HG02943 (cell line): ENCODE data around the gene CD7.

Source experiments
- ATAC-seq: cut with Tn5 transposase; IDR thresholded peaks from one replicate; pipeline ENCODE4 v1.9.1; 2021; ENCODE audit warnings: mild to moderate bottlenecking, low read depth, moderate library complexity; ENCODE audit not compliant: unreplicated experiment

The CD7 gene

GRCh38 chr17:82301300-82301915 lies 16.0 kb downstream of the CD7 start:
- ATAC-seq, result no peak

DNA sequence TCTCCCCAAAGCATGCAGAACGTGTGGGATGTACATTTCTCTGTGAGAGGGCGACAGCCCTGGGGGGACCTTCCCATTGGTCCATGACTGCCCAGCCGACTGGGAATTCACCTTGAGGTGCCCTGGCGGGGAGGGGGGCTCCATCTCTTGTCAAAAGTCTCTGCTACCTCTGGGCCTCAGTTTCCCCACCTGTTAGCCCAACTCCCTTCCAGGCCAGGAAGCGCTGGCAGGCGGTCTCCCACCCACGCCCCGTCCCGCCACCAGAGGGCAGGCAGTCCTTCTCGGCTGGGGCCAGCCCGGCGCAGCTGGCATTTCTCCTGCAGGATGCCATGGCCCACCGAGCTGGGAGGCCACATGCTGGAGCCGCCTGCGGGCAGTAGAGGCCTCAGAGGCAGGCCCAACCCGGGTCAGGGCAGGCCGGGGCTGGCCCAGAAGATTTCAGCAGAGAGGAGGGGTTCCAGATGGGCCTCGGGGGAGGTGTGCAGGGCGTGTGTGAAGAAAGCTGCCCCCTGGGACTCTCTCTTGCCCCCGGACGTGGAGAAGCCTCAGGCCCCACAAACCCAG lies 16.6 kb downstream of the CD7 start:
- no peak for ATAC-seq

DNA sequence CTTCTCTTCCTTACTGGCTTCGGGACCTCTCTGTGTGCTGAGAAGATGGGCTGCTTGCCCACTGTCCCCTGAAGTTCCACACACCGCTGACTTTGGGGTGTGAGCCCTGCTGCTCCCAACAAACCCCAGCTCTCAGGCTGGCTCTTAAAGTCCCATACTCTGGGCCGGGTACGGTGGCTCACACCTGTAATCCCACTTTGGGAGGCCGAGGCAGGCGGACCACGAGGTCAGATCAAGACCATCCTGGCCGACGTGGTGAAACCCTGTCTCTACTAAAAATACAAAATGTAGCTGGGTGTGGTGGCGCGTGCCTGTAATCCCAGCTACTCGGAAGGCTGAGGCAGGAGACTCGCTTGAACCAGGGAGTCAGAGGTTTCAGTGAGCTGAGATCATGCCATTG lies 17.2 kb downstream of the CD7 start:
- no peak for ATAC-seq

DNA sequence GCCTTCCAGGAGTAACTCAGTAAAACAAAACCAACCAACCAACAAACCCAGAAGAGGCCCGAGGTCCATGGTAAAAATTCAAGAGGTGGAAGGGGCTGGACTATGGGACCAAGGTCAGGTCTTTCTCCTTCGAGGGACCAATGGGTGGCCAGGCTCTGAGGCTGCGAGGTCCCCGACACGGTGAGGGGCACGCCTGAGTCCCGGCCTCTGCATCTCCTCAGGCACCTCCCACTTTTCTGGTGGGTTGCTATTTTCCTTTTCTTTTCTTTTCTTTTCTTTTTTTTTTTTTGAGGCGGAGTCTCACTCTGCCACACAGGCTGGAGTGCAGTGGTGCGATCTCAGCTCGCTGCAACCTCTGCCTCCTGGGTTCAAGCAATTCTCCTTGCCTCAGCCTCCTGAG lies 18.0 kb downstream of the CD7 start:
- ATAC-seq, result no peak

DNA sequence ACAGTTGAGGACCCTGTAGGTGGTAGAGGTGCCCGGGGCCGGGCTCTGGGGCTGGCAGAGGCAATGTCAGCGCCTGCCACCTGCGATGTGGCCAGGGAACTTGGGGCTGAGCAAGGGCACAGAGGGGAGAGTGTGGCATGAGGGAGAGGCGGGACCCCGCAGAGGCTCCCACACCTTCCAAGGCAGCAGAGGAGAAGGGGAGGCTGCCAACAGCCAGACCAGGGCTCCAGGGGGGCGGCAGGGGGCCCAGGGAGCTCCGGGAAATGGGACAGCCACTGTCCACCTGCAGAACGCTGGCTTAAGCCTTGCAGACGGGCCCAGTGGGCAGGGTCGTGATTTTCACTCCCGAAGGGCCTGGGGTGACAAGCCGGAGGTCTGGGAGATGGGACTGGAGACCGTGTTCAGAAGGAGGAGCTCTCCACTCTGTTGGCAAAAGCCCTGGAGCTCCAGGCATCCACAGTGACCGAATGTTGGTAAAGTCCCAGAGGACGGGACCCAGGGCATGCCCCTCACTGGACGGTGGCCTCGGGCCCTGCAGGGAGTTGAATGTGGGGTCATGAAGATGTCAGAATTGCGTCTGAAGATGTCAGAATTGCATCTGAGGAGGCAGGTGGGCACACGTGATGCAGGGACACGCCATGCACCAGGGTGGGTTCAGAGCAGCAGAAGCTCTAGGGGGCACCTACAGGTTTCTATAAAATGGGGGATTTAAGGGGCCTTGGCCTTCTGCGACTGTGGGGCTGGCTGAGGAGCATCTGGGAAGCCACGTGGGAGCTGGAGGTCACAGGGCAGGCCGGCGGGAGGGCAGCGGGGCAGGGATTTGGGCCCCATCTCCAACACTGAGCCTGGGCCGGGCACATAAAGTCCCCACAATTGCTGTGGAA lies 18.6 kb downstream of the CD7 start:
- no peak for ATAC-seq

- ATAC-seq, result peak; percentile 51
These were observed 19.5 kb downstream of the CD7 start for GRCh38 chr17:82297714-82298537.

DNA sequence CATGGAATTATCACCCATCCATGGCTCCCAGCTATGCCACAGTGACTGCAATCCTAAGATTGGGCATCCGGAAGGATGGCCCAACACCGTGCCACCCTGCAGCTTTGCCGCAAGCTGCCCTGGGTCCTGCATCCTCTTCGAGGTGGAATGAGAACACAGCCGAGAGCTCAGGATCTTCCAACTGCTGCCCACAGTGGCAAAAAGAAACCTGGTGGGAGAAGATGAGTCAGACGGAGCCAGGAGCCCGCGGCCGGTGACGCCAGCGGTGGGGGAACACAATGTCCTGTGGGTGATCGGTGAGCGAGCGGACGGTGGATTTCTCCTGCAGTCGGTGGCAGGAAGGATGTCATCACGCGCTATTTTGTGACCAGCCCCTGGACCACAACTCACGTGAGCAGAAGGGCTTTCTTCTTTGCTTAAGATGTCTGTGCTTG lies 20.1 kb downstream of the CD7 start:
- no peak for ATAC-seq

DNA sequence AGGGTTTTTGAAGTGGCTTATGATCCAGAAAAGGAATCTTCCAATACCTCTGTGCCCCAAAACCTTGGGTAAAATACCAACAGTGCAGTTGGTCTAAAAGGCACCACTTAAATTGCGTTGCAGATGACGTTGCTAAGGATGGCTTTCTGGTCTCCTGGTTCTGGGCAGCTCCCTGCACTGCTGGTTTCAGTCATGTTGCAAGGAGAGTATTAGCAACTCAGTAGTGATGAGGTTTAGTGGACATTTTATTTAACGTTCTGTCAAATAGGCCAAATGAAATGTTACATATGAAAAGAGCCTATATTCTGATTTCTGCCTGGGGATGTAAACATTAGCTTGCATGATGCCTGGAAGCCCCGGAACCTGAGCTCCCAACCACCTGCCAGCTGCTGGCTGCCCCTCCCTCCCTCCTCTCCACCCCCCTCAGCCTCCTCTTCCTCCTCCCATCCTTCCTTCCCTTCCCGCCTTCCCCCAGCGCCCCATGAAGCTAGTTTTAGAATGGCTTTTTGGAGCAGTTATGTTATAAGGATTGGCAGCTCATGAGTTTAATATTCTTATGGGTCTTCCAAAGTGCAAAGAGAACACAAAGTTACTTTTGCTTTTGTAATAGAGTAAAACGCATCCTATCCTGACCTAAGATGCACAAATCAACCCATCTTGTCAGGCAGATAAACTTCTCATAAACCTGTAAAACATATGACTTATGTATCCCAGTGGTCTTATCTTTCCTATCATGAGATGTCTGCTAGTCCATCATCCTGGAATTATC lies 20.7 kb downstream of the CD7 start:
- no peak for ATAC-seq

DNA sequence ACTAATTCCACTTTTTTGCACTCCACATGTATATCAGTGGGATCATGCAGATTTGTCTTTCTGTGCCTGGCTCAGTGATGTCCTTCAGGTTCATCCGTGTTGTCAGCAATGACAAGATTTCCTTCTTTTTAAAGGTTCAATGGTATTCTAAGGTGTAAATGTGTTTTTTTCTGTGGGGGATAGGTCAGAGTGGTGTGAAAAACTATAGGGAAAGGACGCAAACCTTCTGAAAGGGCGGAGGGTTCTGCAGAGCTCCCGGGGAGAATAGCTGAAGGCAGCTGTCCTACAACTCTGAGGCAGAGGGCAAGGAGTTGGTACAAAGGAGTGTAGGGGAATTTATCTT lies 22.0 kb downstream of the CD7 start:
- no peak for ATAC-seq

GRCh38 chr17:82294064-82294773 lies 23.2 kb downstream of the CD7 start:
- no peak for ATAC-seq

DNA sequence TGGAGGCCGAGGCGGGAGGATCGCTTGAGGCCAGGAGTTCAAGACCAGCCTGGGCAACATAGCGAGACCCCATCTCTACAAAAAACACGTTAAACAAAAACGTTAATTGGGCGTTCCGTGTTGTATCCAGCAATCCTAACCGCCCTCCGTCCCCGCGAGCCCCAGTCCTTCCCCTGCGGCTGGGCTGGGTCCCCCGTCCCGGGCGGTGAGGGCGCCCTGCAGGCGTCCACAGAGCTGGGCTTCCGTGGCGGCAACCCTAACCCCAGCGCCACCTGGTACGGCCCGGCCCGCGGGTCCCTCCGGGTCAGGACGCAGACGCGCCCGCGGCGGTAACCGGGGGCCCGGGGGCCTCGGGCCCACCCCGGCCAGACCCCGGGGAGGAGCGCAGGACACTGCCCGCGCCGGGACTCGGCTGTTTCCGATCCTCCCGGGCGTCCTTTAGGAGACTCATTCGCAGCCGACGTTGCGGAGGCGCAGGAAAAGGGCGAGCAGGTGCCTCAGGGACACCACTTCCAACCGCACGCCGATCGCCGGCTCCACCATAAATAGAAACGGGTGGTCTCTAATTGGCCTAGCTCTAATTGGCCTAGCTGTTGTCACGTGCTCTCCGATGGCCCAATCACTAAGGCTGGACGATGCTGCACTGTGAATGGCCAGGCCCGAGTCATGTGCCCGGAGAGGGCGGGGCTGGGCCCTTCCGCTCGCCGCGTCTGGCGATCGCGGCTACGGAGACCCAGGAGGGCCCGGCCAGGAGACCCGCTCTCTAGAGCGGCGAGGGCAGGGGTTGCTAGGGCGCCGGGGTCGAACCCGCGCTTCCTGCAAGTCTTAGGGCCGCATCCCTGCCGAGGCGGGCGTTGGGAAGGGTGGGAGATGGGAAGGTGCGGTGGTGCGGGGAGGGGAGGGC lies 24.9 kb downstream of the CD7 start:
- peak; percentile 94 for ATAC-seq

- ATAC-seq, result no peak
These were observed 25.7 kb downstream of the CD7 start for GRCh38 chr17:82291582-82292250.

DNA sequence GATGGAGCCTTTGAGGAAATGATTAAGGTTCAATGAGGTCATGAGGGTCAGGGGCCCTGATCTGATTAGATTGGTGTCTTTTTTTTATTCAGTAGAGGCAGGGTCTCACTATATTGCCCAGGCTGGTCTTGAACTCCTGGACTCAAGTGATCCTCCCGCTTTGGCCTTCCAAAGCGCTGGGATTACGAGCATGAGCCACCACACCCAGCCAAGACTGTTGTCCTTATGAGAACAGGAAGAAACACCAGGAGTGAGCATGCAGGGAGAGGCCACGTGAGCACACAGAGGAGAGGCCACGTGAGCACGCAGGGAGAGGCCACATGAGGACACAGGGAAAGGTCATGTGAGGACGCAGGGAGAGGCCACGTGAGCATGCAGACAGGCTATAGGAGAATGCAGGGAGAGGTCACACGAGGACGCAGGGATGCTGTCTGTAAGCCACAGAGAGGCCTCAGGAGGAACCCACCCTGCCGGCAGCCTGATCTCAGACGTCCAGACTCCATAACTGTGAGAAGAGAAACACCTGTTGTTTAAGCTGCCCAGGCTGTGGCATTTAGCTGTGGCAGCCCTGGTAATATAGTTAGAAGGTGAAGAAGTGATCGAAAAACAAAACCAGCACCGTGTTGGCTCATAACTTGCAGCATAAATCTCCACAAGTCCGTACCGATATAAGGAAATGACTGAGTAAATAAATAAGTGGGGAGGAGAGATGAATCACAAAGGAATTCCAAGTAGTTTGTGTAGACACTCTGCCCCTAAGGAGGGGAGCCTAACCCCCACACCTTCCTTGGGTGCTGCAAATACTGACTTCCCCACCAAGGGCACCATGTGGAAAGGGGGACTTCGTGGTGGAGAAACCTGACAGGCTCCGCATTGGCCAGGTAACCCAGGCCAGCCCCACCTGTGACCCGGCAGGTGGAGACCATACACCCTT lies 29.3 kb downstream of the CD7 start:
- ATAC-seq, result no peak

DNA sequence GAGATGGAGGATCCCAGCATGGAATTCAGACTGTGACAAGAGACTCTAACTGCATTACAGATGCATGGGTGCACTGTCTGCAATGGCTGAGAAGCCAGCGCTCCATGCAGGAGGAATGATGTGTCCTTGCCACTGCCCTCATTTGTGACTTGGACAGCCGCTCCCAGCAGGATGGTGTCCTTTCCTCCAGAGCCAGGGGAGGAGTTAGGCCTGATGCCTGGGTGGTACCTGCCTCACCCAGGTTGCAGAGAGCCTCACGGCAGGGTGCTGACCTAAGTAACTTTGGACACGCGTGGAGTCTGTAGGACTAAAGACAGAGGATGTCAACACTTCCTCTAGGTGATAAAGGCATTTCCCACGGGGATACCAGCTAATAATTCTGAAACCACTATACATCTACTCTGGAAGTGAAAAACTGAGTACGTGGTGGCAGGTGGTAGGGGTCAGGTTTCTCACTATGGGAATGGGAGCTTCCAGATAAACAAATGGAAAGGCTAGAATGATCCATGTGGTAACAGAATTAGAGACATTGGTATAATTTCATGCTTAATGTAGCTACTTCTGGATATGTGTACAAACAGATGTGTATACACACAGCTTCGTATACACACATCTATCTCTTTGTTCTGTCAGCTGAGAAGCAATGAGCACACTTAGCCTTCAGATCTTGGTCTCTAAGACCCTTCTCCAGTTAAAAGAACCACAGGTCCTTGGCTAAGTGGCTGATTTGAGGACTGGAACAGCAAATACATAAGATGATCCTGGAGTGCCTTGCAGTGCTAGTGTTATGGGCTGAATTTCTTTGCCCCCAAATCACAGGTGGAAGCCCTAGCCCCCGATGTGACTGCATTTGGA lies 30.2 kb downstream of the CD7 start:
- no peak for ATAC-seq

DNA sequence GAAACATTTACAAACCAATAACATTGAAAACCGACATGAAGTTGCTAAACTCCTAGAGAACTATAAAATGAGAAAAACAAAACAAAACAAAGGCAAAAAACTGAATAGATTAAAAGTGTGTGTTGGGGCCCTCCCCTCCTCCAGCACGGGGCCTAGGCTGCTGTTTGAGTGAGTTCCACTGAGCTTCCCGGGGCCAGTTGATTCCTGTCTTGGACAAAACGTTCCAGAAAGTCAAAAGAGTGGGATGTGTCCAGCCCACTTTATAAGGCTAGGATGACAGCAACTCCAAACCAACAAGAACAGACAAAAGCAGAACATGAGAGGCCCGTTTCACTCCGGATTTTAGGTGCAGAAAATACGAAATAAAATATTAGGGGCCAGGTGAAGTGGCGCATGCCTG lies 32.3 kb downstream of the CD7 start:
- ATAC-seq, result no peak

- no peak for ATAC-seq
These were observed 34.1 kb downstream of the CD7 start for GRCh38 chr17:82283208-82283749.
